GM19035 (cell line): ENCODE results near the gene ADGRV1.
"Not testable (repeated sequence)": the region's sequence is repeated elsewhere in the genome, so short reads cannot be mapped to it uniquely, and the experiment has no call there.

Source experiments
- ATAC-seq: cut with Tn5 transposase; IDR thresholded peaks from one replicate; pipeline ENCODE4 v1.9.1; 2021; ENCODE audit not compliant: unreplicated experiment

The ADGRV1 gene

GRCh38 chr5:90894866-90895420, 336.3 kb downstream of the ADGRV1 start:
- ATAC-seq: no peak

GRCh38 chr5:90897618-90898017, 339.0 kb downstream of the ADGRV1 start:
- no peak for ATAC-seq

GRCh38 chr5:90898326-90899013, 339.9 kb downstream of the ADGRV1 start:
- no peak for ATAC-seq

- no peak for ATAC-seq
These were observed 340.5 kb downstream of the ADGRV1 start for GRCh38 chr5:90899014-90899604.

GRCh38 chr5:90901261-90901660, 342.7 kb downstream of the ADGRV1 start:
- no peak for ATAC-seq

- no peak for ATAC-seq
These were observed 343.6 kb downstream of the ADGRV1 start for GRCh38 chr5:90902170-90902569.

- ATAC-seq: no peak
These were observed 344.2 kb downstream of the ADGRV1 start for GRCh38 chr5:90902651-90903386.

GRCh38 chr5:90909101-90909503, 350.5 kb downstream of the ADGRV1 start:
- no peak for ATAC-seq

- ATAC-seq: no peak
These were observed 351.3 kb downstream of the ADGRV1 start for GRCh38 chr5:90909940-90910339.

- no peak for ATAC-seq
These were observed 352.6 kb downstream of the ADGRV1 start for GRCh38 chr5:90911169-90911568.

GRCh38 chr5:90912476-90912875, 353.9 kb downstream of the ADGRV1 start:
- no peak for ATAC-seq

- ATAC-seq: no peak
These were observed 356.8 kb downstream of the ADGRV1 start for GRCh38 chr5:90915393-90915792.

GRCh38 chr5:90916947-90917800, 358.6 kb downstream of the ADGRV1 start:
- ATAC-seq: no peak

GRCh38 chr5:90917928-90918668, 359.5 kb downstream of the ADGRV1 start:
- no peak for ATAC-seq

- no peak for ATAC-seq
These were observed 362.9 kb downstream of the ADGRV1 start for GRCh38 chr5:90921418-90921973.

- not testable (repeated sequence) for ATAC-seq
These were observed 365.6 kb downstream of the ADGRV1 start for GRCh38 chr5:90924222-90924621.

- ATAC-seq: not testable (repeated sequence)
These were observed 370.6 kb downstream of the ADGRV1 start for GRCh38 chr5:90929013-90929839.

- no peak for ATAC-seq
These were observed 371.5 kb downstream of the ADGRV1 start for GRCh38 chr5:90930062-90930461.
